H1 (cell line): ENCODE measurements around the gene ATP2B3.

Experiments
- CHD2 ChIP-seq: IDR thresholded peaks from 2 replicates; pipeline ENCODE4 v1.6.1; 2012; ENCODE audit warnings: low read length, improper control_type of control experiment
- HDAC6 ChIP-seq: IDR thresholded peaks from one replicate; pipeline ENCODE4 v1.7.1; 2012; ENCODE audit warnings: low read depth, mild to moderate bottlenecking, inconsistent platforms, low read length, moderate library complexity
- JUN ChIP-seq: IDR thresholded peaks from 2 replicates; pipeline ENCODE4 v1.6.1; 2011; ENCODE audit warnings: low read depth, mild to moderate bottlenecking, improper control_type of control experiment, low read length
- POLR2A ChIP-seq, 2 experiments: IDR thresholded peaks; 1 replicate in 1 of 2; 2 replicates in 1 of 2; pipeline ENCODE4 v1.6.1; 2011; ENCODE audit warnings: low read depth in 2 of 2, low read length in 2 of 2, mild to moderate bottlenecking in 2 of 2; ENCODE audit errors: control extremely low read depth in 1 of 2
- RBBP5 ChIP-seq: IDR thresholded peaks from 2 replicates; pipeline ENCODE4 v1.7.1; 2012; ENCODE audit warnings: low read depth, mild to moderate bottlenecking, inconsistent platforms, low read length, moderate library complexity, borderline replicate concordance
- TCF12 ChIP-seq: IDR thresholded peaks from 2 replicates; pipeline ENCODE4 v1.6.1; 2011; ENCODE audit warnings: low read depth, mild to moderate bottlenecking, low read length
- YY1 ChIP-seq: IDR thresholded peaks from 2 replicates; pipeline ENCODE4 v1.6.1; 2011; ENCODE audit warnings: low read depth, mild to moderate bottlenecking, low read length
- ZNF274 ChIP-seq: IDR thresholded peaks from 2 replicates; pipeline ENCODE4 v1.7.0; 2012; ENCODE audit warnings: low read length, borderline replicate concordance; ENCODE audit errors: extremely low read depth
- TF ChIP-seq, protein P1 (sequence below), 3 experiments: IDR thresholded peaks; 1 replicate in 2 of 3; 2 replicates in 1 of 3; pipeline versions ENCODE4 v1.5.1 to v1.6.1; 2011; ENCODE audit warnings: low read length in 3 of 3, mild to moderate bottlenecking in 3 of 3, inconsistent platforms in 2 of 3, low read depth in 1 of 3, moderate library complexity in 1 of 3; ENCODE audit not compliant: insufficient read depth in 1 of 3; ENCODE audit errors: control extremely low read depth in 1 of 3
- TF ChIP-seq, protein P2 (sequence below): fragments of 300-600 bp; sonication (generic); IDR thresholded peaks from 2 replicates; pipeline ENCODE4 v1.7.1; 2012; ENCODE audit warnings: low read length, moderate library complexity, mild to moderate bottlenecking, inconsistent platforms; ENCODE audit not compliant: insufficient replicate concordance

DNA sequence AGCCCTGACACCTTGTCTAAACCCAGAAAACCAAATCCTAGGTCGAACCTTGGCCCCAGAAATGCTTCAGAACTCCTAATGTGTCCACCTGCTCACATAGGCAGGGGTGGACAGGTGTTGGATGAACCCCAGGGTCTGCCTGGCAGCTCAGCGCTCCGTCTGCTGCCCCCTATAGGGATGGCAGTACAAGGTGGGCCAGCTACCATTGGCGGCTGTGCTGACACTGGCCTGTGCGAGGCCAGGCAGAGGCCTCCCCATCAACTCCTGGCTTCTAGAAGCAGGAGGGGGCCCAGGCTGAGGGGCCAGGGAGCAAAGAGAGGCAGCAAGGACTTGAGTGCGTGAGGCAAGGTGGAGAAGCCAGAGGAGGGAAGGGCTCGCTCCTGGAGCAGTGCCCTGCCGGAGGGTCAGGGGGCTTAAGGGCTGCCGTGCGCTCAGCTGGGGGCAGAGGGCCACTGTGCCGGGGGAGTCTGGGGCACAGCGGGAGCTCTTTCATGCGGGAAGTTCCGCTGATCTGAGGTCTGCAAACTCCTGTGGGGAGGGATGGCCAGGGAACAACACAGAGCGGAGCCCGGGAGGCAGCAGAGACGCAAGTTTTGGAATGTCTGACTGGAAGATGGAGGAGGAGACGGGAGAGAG, 60.9 kb downstream of the ATP2B3 start:
- TF ChIP-seq JUN (no peak), HDAC6 (no peak), TCF12 (no peak), ZNF274 (no peak), CHD2 (no peak), RBBP5 (no peak), POLR2A (IDR thresholded peaks at IDR 0.05; ENCODE audit: control extremely low read depth in 1 of 2, low read depth in 2 of 2, low read length in 2 of 2) (no peak), YY1 (no peak)
- TF ChIP-seq, protein P1, sequence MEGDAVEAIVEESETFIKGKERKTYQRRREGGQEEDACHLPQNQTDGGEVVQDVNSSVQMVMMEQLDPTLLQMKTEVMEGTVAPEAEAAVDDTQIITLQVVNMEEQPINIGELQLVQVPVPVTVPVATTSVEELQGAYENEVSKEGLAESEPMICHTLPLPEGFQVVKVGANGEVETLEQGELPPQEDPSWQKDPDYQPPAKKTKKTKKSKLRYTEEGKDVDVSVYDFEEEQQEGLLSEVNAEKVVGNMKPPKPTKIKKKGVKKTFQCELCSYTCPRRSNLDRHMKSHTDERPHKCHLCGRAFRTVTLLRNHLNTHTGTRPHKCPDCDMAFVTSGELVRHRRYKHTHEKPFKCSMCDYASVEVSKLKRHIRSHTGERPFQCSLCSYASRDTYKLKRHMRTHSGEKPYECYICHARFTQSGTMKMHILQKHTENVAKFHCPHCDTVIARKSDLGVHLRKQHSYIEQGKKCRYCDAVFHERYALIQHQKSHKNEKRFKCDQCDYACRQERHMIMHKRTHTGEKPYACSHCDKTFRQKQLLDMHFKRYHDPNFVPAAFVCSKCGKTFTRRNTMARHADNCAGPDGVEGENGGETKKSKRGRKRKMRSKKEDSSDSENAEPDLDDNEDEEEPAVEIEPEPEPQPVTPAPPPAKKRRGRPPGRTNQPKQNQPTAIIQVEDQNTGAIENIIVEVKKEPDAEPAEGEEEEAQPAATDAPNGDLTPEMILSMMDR (IDR thresholded peaks at IDR 0.05; ENCODE audit: control extremely low read depth in 1 of 3, insufficient read depth in 1 of 3, low read depth in 1 of 3, low read length in 3 of 3) = peak in 2 of 3 experiments; percentile 43 to 65; a peak in 3 of 4 replicates
- TF ChIP-seq, protein P2, sequence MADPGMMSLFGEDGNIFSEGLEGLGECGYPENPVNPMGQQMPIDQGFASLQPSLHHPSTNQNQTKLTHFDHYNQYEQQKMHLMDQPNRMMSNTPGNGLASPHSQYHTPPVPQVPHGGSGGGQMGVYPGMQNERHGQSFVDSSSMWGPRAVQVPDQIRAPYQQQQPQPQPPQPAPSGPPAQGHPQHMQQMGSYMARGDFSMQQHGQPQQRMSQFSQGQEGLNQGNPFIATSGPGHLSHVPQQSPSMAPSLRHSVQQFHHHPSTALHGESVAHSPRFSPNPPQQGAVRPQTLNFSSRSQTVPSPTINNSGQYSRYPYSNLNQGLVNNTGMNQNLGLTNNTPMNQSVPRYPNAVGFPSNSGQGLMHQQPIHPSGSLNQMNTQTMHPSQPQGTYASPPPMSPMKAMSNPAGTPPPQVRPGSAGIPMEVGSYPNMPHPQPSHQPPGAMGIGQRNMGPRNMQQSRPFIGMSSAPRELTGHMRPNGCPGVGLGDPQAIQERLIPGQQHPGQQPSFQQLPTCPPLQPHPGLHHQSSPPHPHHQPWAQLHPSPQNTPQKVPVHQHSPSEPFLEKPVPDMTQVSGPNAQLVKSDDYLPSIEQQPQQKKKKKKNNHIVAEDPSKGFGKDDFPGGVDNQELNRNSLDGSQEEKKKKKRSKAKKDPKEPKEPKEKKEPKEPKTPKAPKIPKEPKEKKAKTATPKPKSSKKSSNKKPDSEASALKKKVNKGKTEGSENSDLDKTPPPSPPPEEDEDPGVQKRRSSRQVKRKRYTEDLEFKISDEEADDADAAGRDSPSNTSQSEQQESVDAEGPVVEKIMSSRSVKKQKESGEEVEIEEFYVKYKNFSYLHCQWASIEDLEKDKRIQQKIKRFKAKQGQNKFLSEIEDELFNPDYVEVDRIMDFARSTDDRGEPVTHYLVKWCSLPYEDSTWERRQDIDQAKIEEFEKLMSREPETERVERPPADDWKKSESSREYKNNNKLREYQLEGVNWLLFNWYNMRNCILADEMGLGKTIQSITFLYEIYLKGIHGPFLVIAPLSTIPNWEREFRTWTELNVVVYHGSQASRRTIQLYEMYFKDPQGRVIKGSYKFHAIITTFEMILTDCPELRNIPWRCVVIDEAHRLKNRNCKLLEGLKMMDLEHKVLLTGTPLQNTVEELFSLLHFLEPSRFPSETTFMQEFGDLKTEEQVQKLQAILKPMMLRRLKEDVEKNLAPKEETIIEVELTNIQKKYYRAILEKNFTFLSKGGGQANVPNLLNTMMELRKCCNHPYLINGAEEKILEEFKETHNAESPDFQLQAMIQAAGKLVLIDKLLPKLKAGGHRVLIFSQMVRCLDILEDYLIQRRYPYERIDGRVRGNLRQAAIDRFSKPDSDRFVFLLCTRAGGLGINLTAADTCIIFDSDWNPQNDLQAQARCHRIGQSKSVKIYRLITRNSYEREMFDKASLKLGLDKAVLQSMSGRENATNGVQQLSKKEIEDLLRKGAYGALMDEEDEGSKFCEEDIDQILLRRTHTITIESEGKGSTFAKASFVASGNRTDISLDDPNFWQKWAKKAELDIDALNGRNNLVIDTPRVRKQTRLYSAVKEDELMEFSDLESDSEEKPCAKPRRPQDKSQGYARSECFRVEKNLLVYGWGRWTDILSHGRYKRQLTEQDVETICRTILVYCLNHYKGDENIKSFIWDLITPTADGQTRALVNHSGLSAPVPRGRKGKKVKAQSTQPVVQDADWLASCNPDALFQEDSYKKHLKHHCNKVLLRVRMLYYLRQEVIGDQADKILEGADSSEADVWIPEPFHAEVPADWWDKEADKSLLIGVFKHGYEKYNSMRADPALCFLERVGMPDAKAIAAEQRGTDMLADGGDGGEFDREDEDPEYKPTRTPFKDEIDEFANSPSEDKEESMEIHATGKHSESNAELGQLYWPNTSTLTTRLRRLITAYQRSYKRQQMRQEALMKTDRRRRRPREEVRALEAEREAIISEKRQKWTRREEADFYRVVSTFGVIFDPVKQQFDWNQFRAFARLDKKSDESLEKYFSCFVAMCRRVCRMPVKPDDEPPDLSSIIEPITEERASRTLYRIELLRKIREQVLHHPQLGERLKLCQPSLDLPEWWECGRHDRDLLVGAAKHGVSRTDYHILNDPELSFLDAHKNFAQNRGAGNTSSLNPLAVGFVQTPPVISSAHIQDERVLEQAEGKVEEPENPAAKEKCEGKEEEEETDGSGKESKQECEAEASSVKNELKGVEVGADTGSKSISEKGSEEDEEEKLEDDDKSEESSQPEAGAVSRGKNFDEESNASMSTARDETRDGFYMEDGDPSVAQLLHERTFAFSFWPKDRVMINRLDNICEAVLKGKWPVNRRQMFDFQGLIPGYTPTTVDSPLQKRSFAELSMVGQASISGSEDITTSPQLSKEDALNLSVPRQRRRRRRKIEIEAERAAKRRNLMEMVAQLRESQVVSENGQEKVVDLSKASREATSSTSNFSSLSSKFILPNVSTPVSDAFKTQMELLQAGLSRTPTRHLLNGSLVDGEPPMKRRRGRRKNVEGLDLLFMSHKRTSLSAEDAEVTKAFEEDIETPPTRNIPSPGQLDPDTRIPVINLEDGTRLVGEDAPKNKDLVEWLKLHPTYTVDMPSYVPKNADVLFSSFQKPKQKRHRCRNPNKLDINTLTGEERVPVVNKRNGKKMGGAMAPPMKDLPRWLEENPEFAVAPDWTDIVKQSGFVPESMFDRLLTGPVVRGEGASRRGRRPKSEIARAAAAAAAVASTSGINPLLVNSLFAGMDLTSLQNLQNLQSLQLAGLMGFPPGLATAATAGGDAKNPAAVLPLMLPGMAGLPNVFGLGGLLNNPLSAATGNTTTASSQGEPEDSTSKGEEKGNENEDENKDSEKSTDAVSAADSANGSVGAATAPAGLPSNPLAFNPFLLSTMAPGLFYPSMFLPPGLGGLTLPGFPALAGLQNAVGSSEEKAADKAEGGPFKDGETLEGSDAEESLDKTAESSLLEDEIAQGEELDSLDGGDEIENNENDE = no peak
